ENCODE measurements around the gene PCSK1.

The PCSK1 gene

DNA sequence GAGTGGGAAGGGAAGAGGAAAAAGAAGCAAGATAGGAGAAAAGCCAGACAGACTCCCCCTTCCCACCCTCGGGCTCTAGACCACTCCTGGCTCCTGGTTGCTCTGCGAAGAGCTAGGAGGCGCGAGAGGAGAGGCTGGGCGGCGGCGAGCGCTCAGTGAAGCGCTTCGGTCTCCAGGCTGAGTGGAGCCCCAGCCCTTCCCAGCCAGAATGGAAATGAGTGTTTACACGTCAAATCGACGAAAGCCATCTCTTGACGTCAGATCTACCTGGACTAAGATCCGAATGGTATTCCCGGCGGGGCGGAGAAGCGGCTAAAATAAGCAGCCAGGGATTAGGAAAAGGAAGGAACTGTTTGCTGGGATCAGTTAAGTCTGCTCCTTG lies at the start of gene PCSK1:
TSS of gene PCSK1 (minus strand) at position 183 of the 382 bp plus-strand sequence. CDS start 206 bp downstream, outside the sequence.
- DNase-seq = no peak
- in situ Hi-C loops (cut with HindIII; ENCODE audit: low pct_ligation_motif_present, low pct_unique_long_range_greater_than_20kb, low sequenced_read_pairs) = no loop called here

DNA sequence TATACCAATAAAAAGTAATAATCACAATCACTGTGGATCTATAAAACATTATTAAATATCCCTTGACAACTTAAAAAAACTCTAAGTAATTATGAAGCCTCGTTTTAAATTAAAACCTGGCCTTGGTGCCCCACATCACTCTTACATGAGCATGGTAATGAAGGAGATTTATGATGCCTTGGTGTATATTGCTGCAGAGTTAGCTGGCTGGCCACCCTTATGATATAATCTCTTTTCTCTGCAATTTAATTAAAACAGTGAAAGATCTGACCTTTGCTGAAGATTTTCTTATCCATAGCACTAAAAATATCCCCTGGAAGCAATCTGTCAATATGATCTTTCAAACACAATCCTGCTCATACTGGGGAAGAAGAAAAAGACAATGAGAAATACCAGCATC lies 48.8 kb upstream of the PCSK1 start:
- no peak for DNase-seq
- in situ Hi-C loops (cut with HindIII; ENCODE audit: low pct_ligation_motif_present, low pct_unique_long_range_greater_than_20kb, low sequenced_read_pairs) = no loop called here

DNA sequence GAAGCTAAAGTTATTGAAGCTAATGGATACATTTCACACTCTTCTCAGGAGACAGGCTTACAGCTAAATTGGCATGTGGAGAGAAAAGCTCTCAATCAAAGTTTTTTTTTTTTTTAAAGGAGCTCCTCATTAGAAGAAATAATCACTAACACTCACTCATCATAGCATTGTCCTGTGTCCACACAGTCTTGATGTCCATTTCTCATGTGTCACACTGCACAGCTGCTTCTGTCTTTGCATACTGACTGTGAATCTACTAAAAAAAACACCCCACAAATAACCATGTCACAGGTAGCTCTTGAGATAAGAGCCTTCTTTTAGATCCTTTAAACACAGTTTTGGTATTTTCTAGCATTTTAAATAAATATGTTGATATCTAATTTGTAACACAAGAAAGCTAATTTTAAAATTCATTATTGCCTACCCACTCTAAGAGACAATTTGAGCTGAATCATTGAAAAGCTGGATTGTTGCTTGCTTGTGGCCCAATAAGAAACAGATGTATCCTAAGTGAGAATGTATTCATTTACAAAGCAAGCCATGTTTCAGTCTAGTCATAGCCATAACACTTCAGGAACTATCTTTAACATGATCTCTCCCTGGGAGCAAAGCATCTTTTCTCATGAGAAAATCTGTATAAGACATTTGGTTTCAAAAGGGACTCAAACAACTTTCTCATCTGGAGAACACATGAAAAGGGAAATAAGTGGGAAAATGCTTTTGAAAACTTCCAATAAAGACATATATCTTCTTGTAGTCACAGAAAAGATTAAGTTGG lies 48.1 kb upstream of the PCSK1 start:
- DNase-seq = no peak
- in situ Hi-C loops (cut with HindIII; ENCODE audit: low pct_ligation_motif_present, low pct_unique_long_range_greater_than_20kb, low sequenced_read_pairs) = no loop called here

DNA sequence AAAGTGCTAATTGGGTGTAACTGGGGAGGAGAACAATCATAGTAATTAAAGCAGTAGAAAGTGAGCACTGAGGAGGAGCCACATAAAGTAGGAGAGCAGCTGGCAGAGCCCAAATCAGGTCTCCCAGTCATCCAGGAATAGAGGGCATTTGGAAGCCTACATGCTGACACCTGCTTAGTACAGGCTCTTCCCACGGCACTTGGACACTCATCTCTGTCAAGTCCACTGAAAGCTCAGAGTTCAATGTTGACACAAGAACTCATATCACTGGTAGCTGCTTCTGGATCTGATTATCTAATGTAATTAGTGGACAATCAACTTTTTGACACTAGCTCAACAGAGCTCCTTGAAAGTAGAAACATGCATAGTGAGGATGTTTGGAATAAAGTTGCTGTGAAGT lies 45.9 kb upstream of the PCSK1 start:
- in situ Hi-C loops (cut with HindIII; ENCODE audit: low pct_ligation_motif_present, low pct_unique_long_range_greater_than_20kb, low sequenced_read_pairs) = no loop called here
- no peak for DNase-seq

DNA sequence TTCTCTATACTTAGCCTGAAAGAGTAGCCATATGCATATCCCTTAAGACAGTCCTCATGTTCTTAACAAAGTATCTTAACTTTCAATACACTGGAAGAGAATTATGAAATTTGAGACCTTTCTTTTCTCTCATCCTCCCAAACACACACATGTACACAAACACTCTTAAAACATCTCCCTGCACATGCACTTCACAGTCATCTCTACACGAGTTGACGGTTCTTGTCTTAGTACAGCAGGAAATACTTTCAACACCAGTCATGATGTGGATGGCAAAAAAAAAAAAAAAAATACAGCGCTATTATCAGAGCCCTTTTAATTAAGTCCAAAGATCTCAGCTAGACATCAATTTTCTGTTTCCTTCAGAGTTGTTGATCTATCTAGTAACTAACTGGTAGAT lies 43.6 kb upstream of the PCSK1 start:
- DNase-seq = no peak
- in situ Hi-C loops (cut with HindIII; ENCODE audit: low pct_ligation_motif_present, low pct_unique_long_range_greater_than_20kb, low sequenced_read_pairs) = no loop called here

DNA sequence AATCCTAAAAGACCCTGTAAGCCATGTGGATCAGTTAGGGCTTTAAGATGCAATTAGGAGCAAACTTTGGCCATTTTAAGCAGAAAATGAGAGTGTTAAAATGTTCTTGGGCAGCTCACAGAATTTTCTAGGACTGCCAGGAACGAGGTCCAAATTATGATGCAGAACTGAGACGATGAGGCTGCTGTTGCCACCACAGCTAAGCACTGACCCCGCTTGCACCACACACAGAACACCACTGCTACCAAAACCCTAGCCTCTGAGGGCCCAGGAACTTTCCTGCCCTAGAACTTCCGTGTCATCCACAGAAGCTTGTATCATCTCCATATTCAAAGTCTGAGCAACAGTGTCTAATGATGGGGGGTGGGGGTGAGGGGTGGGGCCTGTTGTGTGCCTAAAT lies 41.0 kb upstream of the PCSK1 start:
- DNase-seq = no peak
- in situ Hi-C loops (cut with HindIII; ENCODE audit: low pct_ligation_motif_present, low pct_unique_long_range_greater_than_20kb, low sequenced_read_pairs) = no loop called here

DNA sequence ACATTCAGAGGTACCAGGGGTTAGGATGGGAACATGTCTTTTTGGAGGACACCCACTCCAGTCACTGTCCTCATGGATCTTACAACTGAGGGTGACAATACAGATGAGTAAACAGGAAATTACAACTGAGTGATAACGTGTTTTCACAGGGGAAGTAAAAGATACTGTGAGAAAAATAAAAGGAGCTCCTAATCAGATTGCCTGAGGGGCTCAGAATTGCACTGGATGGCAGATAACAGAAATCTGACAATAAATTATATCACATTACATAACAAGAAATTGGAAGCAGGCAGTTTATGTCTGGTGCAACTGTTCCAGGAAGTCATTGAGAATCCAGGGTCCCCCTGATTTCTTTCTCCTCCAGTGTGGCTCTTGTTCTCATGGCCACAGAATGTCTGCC lies 40.1 kb upstream of the PCSK1 start:
- in situ Hi-C loops (cut with HindIII; ENCODE audit: low pct_ligation_motif_present, low pct_unique_long_range_greater_than_20kb, low sequenced_read_pairs) = no loop called here
- no peak for DNase-seq

DNA sequence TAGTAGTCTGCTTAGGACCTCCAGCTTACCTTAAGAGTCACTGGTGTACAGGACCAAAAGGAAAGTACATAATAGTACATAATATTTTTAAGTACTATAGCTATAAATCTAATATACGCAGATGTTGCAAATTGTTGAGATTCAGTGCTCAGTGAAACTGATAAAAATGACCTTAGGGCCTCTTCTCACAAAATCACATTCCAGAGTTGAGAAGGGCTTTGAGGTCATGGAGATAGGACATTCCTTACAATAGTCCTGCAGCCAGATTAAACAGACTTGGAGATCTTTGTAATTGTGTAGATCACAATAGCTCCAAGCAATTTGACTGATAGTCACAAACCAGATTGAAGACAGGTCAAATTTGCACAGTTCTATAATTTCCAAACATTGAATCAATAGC lies 37.7 kb upstream of the PCSK1 start:
- DNase-seq = no peak
- in situ Hi-C loops (cut with HindIII; ENCODE audit: low pct_ligation_motif_present, low pct_unique_long_range_greater_than_20kb, low sequenced_read_pairs) = no loop called here

DNA sequence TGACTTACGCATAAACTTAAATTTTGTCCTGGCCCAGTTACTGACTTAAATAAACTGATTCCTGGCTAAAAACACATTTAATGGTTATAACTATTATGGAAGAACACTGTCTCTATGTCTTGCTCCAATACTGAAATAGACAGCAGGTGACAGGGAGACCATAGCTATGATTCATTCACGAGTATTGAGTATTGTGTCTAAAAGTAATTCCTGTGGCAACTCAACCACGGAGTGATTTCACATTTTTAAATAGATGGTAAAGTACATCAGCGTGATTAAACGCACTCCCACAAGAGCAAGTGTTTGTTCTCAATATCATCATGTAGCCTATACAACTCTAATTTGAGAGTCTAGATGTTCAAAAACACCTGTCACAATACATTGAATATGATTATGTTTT lies 35.9 kb upstream of the PCSK1 start:
- in situ Hi-C loops (cut with HindIII; ENCODE audit: low pct_ligation_motif_present, low pct_unique_long_range_greater_than_20kb, low sequenced_read_pairs) = no loop called here
- no peak for DNase-seq

DNA sequence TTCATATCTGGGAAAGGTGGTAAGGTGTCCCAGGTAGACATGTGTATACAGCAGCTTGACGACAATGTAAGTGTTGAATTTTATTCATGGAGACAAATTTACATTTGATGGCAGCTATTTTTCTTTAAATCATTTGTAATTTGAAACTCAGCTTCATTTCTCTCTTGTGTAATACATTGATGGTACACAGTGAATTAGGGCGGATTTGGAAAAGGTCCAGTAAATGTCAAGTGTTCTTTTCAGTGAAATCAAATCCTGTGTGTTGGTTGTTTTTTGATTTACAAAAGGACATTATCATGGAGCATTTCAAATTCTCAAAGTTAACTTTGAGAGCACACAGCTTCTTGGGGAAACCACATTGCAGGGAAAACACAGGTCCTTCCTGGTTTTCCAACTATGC lies 30.0 kb upstream of the PCSK1 start:
- no peak for DNase-seq
- in situ Hi-C loops (cut with HindIII; ENCODE audit: low pct_ligation_motif_present, low pct_unique_long_range_greater_than_20kb, low sequenced_read_pairs) = no loop called here

DNA sequence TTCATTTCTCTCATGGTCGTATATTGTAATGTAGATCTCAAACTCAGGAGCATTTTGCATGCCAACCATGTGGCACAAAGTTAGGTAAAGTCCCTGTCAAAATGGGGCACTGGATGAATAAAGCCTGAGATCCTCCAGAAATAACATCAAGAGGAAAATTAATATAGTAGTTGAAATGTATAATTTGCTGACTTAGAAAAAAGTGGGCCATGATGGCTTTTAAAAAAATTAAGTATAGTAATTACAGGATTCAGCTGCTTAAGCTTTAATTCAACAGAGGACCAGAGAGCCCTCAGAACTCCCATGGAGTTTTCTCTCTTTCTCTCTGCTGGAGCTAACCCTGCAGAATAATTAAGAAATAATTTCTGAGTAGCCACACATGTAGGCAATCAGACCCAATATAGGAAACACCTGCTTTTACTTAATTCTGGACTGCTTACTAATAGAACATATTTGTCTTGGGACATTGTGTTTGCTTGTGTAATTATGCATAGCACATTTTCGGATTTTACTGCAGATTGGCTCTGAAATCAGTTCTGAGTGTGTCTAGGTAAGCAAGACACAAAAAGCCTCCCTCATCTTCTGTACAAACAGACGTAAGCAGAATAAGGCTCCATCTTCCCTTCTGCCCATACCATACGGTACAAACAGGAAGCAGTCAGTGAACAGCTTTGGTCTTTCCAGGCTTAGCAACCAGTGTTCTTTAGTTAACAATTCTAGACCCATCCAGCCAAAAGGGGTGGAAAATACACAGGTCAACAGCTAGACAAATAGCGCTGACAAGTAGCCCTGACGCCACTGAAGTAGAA lies 26.5 kb upstream of the PCSK1 start:
- in situ Hi-C loops (cut with HindIII; ENCODE audit: low pct_ligation_motif_present, low pct_unique_long_range_greater_than_20kb, low sequenced_read_pairs) = no loop called here
- no peak for DNase-seq

DNA sequence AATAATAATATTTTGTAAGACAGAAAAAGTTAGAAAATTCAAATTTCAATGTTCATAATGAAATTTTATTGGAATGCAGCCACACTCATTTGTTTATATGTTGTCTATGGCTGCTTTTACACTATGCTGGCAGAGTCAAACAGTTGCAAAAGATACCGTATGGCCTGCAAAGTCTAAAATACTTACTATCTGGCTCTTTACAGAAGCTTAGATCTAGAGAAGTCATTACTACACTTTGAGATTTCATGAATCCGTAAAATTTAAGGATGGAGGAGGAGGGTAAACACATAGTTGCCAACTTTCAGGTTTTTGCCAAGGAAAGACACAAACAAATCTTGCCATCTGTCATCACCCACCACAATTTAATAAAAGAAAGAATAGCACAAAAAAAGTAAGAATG lies 25.1 kb upstream of the PCSK1 start:
- in situ Hi-C loops (cut with HindIII; ENCODE audit: low pct_ligation_motif_present, low pct_unique_long_range_greater_than_20kb, low sequenced_read_pairs) = no loop called here

DNA sequence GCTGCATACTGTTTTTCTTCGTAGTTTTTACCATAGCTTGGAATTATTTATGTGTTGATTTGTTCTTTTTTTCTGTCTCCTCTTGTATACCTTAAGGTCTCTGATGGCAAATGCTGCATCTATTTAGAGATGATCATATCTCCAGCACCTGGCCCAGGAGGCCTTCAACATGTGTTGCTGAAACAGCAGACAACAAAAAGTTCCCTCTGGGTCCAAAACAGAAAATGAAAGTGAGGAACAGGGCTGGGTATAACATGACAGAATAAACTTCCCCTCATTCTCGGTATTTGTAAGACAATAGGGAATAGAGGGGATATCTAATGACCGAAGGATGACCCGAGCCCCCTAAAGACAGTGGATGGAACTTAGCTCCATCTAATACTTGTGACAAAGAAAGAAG lies 22.7 kb upstream of the PCSK1 start:
- in situ Hi-C loops (cut with HindIII; ENCODE audit: low pct_ligation_motif_present, low pct_unique_long_range_greater_than_20kb, low sequenced_read_pairs) = no loop called here

More for the DNA sequence above, 25.1 kb upstream of the PCSK1 start:
- DNase-seq = no peak

DNA sequence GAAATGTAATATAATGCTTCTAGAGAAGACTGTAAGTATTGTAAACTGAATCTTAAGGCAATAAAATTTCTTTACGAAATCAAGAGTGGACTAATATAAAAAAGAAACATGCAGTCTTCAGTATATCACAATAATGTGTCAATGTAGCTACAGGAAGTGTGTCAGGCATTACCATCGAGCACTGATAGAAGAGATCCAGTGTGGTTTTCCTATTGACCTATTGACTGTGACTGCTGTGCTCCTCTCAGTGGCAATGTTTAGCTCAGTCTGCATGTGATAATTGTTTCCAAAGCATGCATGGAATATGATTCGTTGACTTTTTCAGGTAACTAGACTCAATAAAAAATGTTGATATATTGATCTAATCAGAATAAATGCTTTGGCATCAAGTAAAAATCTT lies 20.3 kb upstream of the PCSK1 start:
- in situ Hi-C loops (cut with HindIII; ENCODE audit: low pct_ligation_motif_present, low pct_unique_long_range_greater_than_20kb, low sequenced_read_pairs) = no loop called here
- DNase-seq = no peak

More for the DNA sequence above, 22.7 kb upstream of the PCSK1 start:
- DNase-seq = no peak

DNA sequence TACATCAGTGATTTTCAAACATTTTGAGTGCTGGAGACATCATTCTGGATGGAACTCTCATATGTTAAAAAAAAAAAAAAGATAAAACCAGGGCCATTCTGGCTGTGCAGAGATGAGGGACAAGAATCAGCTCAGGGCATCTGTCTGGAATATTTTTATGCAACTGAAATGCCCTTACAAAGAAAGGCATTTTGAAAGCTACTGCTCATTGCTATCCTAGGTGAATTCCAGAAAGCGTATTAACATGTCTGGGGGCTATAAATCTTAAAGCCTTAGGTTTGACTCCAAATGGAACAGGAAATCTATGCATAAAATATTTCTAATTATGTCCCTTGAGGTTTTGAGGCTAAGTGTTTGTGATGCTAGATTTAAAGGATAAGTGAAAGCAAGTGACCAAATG lies 14.9 kb upstream of the PCSK1 start:
- no peak for DNase-seq
- in situ Hi-C loops (cut with HindIII; ENCODE audit: low pct_ligation_motif_present, low pct_unique_long_range_greater_than_20kb, low sequenced_read_pairs) = no loop called here

DNA sequence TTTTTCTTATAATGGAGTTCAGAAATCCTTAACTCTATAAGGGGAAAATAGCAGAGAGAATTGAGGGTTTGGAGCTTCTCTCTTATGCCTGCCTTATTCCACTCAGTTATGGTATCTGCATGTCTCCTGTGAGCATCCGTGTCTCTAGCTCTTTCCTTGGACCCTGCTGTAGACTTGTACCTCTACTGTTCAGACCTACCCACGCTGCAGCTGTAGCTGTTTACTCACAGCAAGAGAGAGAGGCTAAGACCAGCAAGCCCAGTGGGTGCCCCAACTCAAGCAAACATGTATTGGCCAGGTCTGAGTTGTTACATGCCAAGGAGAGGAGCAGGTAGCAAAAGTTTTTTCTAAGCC lies 7.1 kb upstream of the PCSK1 start:
- in situ Hi-C loops (cut with HindIII; ENCODE audit: low pct_ligation_motif_present, low pct_unique_long_range_greater_than_20kb, low sequenced_read_pairs) = no loop called here
- DNase-seq = no peak

DNA sequence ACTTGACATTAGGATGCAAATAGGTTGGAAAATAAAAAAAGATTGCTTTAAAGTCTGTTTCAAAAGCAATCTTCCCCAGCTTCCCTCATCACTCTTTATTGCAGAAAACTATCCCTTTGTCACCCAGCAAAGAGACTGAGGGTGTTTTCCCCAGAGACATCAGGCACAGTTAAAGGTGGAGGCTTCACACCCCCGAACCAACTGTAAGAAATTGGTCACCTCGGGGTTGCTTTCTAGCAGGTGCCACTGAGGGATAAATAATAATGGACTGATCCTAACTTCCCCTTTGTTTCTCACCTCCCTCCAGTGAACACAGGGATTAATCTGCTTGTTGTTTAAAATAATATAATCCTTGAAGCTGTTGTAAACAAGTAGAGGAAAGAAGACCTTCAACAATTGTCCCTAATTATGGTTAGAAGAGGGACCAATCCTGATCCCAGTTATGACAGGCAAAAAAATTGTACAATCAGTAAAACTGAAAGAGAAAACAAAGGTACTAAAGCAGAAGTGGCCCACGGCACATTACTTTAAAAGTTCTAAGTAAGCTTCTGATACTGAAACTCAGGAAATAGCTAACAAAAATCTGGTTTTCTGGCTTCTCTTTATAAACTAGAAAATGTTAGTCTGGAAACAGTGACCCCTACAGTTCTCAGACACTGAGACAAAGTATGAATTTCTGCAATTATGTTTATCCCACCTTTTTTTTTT lies 6.6 kb upstream of the PCSK1 start:
- DNase-seq = no peak
- in situ Hi-C loops (cut with HindIII; ENCODE audit: low pct_ligation_motif_present, low pct_unique_long_range_greater_than_20kb, low sequenced_read_pairs) = no loop called here

DNA sequence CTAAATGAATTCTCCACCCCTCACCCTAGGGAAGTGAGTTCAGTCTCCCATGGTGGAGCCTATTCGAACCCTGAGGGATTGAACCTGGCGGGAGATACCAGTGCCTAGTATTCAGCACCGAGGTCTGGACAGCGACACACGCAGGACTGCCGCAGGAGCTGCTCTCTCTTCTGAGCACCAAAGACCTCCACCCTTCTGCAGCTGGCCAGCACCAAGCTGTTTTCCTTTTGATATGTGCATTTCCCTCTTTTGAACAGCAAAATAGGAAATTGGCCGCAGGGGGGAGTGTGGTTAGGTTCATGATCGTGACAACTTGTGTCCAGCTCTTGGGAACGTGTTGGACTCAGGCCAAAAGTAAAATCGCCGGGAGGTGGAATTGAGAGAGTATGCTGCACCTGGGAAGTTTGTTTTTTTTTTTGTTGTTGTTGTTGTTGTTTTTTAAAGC lies 1.2 kb upstream of the PCSK1 start:
- in situ Hi-C loops (cut with HindIII; ENCODE audit: low pct_ligation_motif_present, low pct_unique_long_range_greater_than_20kb, low sequenced_read_pairs) = no loop called here
- peak; percentile 65 for DNase-seq

DNA sequence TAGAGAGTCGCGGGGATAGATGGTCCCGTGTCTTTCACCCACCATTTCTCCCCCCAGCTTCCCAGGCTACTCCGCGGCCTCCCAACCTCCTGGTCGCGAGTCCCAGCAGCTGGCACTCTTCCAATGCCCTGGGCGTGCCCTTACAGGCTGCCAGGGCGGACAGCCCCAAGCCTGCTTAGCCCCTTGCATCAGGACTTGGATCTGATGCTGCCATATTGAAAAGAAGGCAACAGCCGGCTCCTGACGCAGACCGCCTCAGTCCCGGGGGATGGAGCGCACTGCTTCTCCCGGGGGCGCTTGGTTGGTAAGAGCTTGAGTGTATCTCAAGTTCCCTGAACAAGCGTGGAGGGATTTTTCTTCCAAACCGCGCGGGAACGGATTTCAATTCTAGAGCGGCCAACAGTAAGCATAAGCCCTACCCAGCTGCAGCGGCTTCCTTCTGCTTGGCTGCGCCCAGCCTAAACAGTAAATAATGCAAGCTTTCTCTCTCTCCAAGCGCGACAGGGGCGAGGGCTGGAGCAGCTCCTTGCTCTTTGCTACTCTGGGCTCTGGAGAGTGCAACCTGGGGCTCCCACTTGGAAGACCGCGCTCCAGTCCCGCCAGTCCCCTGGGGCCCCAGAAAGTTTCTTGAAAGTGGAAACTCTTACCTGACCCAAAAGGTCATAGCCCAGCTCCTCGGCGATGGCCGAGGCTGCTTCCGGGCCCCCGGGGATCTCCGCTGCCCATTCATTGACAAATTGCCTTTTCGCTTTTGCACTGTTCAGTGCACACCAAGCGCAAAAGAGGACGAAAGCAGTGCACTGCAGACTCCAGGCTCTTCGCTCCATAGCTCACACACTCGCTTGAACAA lies 607 bp downstream of the PCSK1 start:
- in situ Hi-C loops (cut with HindIII; ENCODE audit: low pct_ligation_motif_present, low pct_unique_long_range_greater_than_20kb, low sequenced_read_pairs) = no loop called here
- DNase-seq = no peak

Data from ACHN (cell line).